Stimulated activated CD8-positive, alpha-beta memory T cell treated with anti-CD3 and anti-CD28 coated beads, Interleukin-12 subunit alpha, Interleukin-12 subunit beta, amount 100 ng/mL, for 24 hours (primary cell): ENCODE data around the gene PHAF1.
"Not testable (repeated sequence)": the region's sequence is repeated elsewhere in the genome, so short reads cannot be mapped to it uniquely, and the experiment has no call there.

Source experiments
- DNase-seq: peaks from one replicate; pipeline ENCODE4 v3.0.0-alpha.2; 2020; ENCODE audit errors: extremely low read depth

PHAF1 gene

DNA sequence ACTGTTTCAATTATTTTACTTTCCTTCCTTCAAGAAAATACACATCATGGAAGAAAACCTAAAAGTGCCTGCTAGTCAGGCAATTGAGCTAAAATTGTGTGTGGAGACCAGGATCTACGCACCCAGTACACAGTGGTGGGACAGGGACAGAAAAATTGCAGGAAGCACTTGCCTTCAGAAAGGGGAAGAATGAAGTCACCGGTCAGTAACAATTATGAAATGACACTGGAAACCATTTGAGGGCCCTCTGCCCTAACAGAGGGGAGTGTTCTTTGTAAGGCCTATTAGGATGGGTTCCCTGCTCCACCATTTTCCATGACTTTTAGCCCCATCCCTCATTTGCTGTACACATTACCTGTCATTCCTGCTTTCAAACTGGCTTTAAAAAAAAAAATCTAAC, 4.5 kb upstream of the PHAF1 start:
- no peak for DNase-seq

DNA sequence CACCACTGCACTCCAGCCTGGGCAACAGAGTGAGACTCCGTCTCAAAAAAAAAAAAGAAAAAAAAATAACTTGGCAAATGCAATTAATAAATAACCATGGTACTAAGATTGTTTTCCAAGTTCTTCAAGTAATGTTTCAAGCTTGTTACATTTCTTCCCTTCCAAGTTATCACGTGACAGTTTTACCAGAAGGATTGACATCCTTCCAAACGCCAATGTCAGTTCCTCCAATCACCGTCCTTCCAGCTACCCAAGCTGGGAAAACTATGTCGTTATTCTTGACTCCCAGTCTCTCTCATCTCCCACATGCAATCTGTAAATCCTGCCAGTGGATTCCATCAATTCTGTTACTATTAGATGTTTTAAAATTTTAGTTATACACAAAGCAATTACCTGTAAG, 3.9 kb upstream of the PHAF1 start:
- no peak for DNase-seq

GRCh38 chr16:67108489-67108888, 1.3 kb upstream of the PHAF1 start:
- DNase-seq = no peak

- DNase-seq = no peak
Observed at GRCh38 chr16:67108931-67109406, 772 bp upstream of the PHAF1 start.

- no peak for DNase-seq
Observed at GRCh38 chr16:67111951-67112444, 2.3 kb downstream of the PHAF1 start.

- DNase-seq = no peak
Observed at GRCh38 chr16:67112591-67113399, 3.1 kb downstream of the PHAF1 start.

GRCh38 chr16:67114793-67115192, 5.1 kb downstream of the PHAF1 start:
- no peak for DNase-seq

GRCh38 chr16:67115639-67116038, 5.9 kb downstream of the PHAF1 start:
- no peak for DNase-seq

- no peak for DNase-seq
Observed at GRCh38 chr16:67116388-67117311, 6.9 kb downstream of the PHAF1 start.

DNA sequence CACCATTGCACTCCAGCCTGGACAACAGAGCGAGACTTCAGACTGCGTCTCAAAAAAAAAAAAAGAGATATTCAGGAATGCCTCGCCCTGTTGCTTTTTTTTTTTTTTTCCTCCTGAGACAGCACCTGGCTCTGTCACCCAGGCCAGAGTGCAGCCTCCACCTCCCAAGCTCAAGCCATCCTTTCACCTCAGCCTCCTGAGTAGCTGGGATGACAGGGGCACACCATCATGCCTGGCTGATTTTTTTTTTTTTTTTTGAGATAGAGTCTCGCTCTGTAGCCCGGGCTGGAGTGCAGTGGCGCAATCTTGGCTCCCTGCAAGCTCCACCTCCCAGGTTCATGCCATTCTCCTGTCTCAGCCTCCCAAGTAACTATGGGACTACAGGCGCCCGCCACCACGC, 8.0 kb downstream of the PHAF1 start:
- no peak for DNase-seq

DNA sequence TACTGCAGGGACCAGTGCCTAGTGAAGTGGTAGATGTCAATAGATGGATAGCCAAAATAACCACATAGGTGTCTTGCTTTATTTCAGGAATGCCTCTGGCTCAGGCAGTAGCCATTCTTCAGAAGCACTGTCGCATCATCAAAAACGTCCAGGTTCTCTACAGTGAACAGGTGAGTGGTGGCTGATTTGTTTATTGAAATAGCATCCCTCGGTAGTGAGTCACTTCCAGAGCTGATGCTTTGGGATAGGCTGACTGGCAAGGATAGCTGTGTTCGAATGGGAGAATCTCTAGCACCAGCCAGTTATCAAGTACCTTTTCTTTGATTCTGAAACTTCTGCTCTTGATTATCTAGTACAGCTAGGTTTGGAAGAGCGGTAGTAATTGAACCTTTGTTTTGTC, 10.3 kb downstream of the PHAF1 start:
- DNase-seq = no peak

- not testable (repeated sequence) for DNase-seq
Observed at GRCh38 chr16:67122799-67123198, 13.1 kb downstream of the PHAF1 start.

GRCh38 chr16:67128417-67128816, 18.7 kb downstream of the PHAF1 start:
- DNase-seq = no peak

DNA sequence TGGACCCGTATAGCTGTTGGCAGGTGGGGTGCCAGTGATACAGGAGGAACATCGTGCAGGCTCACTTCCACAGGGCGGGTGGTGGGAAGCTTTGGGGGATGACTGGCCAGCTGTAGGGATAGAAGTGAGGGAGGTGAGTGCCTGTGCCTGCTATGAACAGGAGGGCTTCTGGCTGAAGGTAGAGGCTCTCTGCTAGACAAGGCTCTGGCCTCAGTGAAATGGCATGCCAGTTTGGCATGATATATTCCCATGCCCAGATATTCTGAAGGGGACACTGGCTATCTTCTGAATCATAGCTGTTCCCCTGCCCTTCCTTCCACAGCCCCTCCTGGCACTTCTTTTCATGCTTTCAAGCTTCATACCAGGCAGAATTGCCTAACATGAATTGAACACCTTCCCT, 19.1 kb downstream of the PHAF1 start:
- no peak for DNase-seq

DNA sequence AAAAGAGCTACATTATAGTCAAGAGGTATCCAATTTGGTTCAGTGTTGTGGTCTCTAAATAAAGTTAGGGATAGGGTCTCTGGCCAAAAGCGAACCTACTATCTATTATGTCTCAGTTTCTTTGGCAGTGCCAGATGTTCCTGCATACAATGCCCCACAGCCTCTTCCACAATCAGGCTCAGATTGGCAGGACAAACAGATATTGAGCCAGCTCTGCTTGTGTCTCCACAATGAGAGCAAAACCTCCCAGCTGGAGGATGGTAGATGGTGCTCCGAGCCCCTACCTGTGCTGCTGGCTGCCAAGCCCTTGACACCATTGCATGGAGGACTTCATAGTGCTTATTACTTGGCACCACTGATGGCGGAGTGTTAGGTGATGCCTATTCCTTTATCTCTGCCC, 19.7 kb downstream of the PHAF1 start:
- no peak for DNase-seq

DNA sequence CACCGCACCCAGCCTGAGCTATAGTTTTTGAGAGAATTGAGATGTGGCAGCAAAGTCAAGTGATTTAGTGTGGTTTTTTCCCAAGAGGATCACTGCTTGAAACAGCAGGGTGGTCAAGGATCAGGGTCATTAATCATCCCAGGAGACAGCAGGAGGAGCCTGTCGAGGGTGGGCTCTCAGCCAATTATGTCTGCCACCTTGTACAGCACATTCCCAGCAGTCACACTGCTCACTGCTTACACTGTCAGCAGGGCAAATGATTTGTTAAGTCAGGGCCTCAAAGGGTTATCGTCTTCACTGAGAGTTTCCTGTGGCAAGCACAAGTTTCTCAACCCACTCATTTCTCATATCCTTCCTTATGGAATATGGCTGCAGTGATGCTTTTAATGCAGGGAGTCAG, 27.9 kb downstream of the PHAF1 start:
- no peak for DNase-seq

DNA sequence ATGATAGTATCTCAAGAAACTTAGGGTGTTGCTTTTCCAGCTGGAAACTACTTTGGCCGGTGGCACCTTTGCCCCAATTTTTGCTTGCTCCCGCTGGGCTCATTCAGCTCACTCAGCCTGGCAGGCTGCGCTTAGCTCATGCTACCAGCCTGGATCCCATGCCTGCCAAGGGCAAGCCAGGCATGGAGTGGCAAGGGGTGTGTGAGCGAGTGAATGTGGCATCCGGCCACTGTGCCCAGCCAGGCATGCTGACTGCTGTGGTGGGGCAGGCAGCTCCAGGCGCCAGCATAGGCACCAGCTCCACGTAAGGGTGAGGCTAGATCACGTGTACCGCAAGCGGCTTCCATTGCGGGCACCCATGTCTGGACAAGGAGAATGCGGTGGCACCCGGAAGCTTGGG, 31.6 kb downstream of the PHAF1 start:
- DNase-seq = no peak

- no peak for DNase-seq
Observed at GRCh38 chr16:67142342-67142741, 32.6 kb downstream of the PHAF1 start.

DNA sequence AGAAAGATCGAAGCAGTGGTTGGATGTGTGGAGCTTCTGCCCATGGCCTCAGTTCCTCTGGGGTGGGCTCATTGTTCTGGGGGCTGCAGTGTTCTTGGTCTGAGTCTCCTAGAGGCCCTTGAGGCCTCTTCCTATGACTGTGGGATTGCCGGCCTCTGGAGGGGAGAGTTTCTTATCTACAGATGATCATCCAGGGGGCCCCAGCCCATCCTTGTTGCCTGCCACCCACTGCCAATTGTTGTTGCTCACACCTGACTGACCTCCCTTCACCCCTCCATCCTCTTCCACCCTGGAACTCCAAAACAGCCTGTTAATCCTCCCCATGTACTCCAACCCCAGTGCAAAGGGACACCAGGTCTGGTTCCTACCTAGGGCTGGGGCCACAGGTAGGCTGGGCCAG, 35.2 kb downstream of the PHAF1 start:
- DNase-seq = no peak

DNA sequence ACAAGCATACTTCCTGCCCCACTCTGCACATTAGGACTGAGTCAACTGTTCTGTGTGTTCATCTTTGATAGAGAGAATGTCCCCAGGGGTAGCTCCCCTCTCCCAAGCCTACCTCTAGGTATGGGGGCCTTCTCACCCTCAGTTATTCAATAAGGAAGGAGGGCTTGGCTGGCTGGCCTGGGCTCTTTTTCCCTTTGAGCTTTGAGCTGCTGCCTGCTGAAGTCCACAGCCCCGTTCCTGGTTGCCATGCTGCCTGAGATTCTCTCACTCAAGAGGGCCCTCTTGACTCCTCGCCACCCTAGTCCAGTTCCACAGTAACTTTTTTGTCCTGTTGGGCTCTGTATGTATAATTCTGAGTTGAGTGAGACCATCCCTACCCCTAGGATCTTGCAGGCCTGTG, 36.0 kb downstream of the PHAF1 start:
- no peak for DNase-seq

DNA sequence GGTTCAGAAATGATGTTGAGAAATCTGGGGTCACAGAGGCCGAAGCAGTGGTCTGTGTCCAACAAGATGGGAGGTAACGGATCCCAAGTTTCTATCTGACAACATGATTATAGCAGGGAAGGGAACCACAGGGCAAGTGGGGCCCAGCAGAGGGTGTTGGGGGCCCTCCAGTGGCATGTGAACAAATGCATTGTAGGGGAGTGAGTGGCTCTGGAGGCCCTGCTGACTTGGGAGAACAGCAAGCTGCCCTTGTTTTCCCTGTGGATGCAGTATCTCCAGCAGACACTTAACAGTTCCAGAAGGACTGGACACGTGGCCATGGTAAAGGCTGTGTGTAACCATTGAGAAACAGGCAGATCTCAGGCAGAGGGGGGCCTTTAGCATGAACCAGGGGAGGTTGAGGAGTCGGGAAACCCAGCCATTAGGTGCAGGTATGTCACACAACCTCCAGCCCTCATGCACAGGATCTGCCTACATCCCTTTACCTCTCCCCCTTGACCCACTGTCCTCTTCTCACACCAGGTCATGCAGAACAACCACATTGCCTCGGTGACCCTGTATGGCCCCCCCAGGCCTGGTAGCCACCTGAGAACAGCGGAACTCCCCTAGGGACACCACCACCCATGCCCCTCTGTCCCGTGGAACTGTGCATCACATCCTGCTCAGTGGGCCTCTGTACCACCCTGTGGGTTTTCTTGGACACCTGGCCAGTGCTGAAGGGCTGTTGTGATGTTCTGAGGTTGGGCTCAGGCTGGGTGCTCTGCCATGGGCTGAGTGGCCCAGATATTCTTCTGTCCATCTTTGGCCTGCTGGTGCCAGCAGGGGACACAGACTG, 37.0 kb downstream of the PHAF1 start:
- DNase-seq = no peak
